Endodermal cell (in vitro differentiated cells): ENCODE results near the gene RGS6. TPM values are rescaled to one million over a fixed set of nuclear protein-coding genes. Genes with fewer than 3 reads are reported as not detected.

Experiments
- DNase-seq: peaks from one replicate; pipeline ENCODE4 v3.0.0-alpha.2; 2017
- H3K27ac ChIP-seq: 2 replicates; pipeline ENCODE4 v1.5.1; 2013; ENCODE audit warnings: mild to moderate bottlenecking, low read depth, low read length, moderate library complexity
- H3K27me3 ChIP-seq: 2 replicates; pipeline ENCODE4 v1.6.1; 2013; ENCODE audit warnings: mild to moderate bottlenecking, low read length, moderate library complexity; ENCODE audit not compliant: insufficient read depth, control insufficient read depth, poor library complexity, severe bottlenecking
- H3K36me3 ChIP-seq: 2 replicates; pipeline ENCODE4 v1.7.0; 2013; ENCODE audit warnings: mild to moderate bottlenecking, low read length, moderate library complexity; ENCODE audit not compliant: control insufficient read depth, insufficient read depth
- H3K4me1 ChIP-seq: one replicate; pipeline ENCODE4 v1.7.0; 2013; ENCODE audit warnings: low read length; ENCODE audit not compliant: control insufficient read depth, insufficient read depth
- H3K4me3 ChIP-seq: 2 replicates; pipeline ENCODE4 v1.5.1; 2013; ENCODE audit warnings: mild to moderate bottlenecking, low read length, moderate library complexity
- H3K9ac ChIP-seq: 2 replicates; pipeline ENCODE4 v1.6.1; 2013; ENCODE audit warnings: mild to moderate bottlenecking, low read length, moderate library complexity; ENCODE audit not compliant: poor library complexity, severe bottlenecking; ENCODE audit errors: extremely low read depth
- H3K9me3 ChIP-seq: 2 replicates; pipeline ENCODE4 v1.6.1; 2013; ENCODE audit warnings: mild to moderate bottlenecking, low read length, moderate library complexity; ENCODE audit not compliant: control insufficient read depth
- H3K27ac Mint-ChIP-seq: 2 replicates; pipeline ENCODE4 v1.8.0; 2020; ENCODE audit warnings: mixed read lengths
- H3K27me3 Mint-ChIP-seq: 2 replicates; pipeline ENCODE4 v1.8.0; 2021; ENCODE audit warnings: mild to moderate bottlenecking, mixed read lengths; ENCODE audit not compliant: insufficient read depth
- H3K36me3 Mint-ChIP-seq: 2 replicates; pipeline ENCODE4 v1.8.0; 2020; ENCODE audit warnings: low read depth, mixed read lengths
- H3K4me1 Mint-ChIP-seq: 2 replicates; pipeline ENCODE4 v1.8.0; 2020; ENCODE audit warnings: mixed read lengths
- H3K4me3 Mint-ChIP-seq: 2 replicates; pipeline ENCODE4 v1.8.0; 2020; ENCODE audit warnings: mild to moderate bottlenecking, moderate library complexity, mixed read lengths
- H3K9me3 Mint-ChIP-seq: 2 replicates; pipeline ENCODE4 v1.8.0; 2020; ENCODE audit warnings: mild to moderate bottlenecking, mixed read lengths
- CTCF ChIP-seq: fragments of 200-600 bp; sonication (generic); conservative IDR thresholded peaks from 2 replicates; pipeline ENCODE4 v1.5.0; 2021; ENCODE audit warnings: antibody characterized with exemption, mild to moderate bottlenecking
- WGBS, 2 experiments: methylation state at CpG; one replicate each; pipeline versions ENCODE4 v1.1.5 to v1.1.7; 2013; ENCODE audit warnings: missing lambda C conversion rate in 2 of 2, mixed read lengths in 1 of 2; ENCODE audit not compliant: insufficient coverage in 1 of 2, insufficient read length in 1 of 2; 5-methylcytosine and 5-hydroxymethylcytosine counted together
- total RNA-seq, 2 donors: library from RNA; stranded (reverse); fragmentation: NEBNext Ultra II Directional in 1 of 2; extraction: Animal tissue kit (Norgen Biotek cat#: 25700) in 1 of 2; gene quantifications; 2 replicates in 1 of 2; 3 replicates in 1 of 2; pipeline ENCODE4 v1.2.1, GENCODE V29; 2021

Gene RGS6
- total RNA-seq, 2 donors from 2014 or later, result 10.1 to 16.3 TPM

- Mint-ChIP-seq H3K27me3 (no peaks in the 10 kb centered on the region), H3K9me3 (no peaks in the 10 kb centered on the region), H3K4me1 (no peaks in the 10 kb centered on the region), H3K27ac (no peak overlapping the region), H3K4me3 (no peak overlapping the region), H3K36me3 (no peaks in the 10 kb centered on the region)
- peaks cover 3% of the 10 kb centered on the region for H3K4me1 ChIP-seq
- no peak overlapping the region for H3K27ac ChIP-seq
- no peak overlapping the region for H3K4me3 ChIP-seq
- H3K27me3 ChIP-seq, result no peaks in the 10 kb centered on the region
- H3K9me3 ChIP-seq, result no peaks in the 10 kb centered on the region
- DNase-seq, result no peak
- 90 to 93% methylated on average over 4 to 6 of the region's 6 CpGs for WGBS, 2 experiments
- TF ChIP-seq CTCF, result no peak
- H3K36me3 ChIP-seq, result no peaks in the 10 kb centered on the region
- H3K9ac ChIP-seq, result no peak overlapping the region
These were observed 512.5 kb downstream of the RGS6 start for GRCh38 chr14:72444701-72445100.

- Histone ChIP-seq H3K27me3 (no peaks in the 10 kb centered on the region), H3K4me3 (no peak overlapping the region), H3K27ac (no peak overlapping the region), H3K9me3 (no peaks in the 10 kb centered on the region), H3K4me1 (peaks cover 20% of the 10 kb centered on the region), H3K9ac (no peak overlapping the region), H3K36me3 (no peaks in the 10 kb centered on the region)
- no peak overlapping the region for H3K27ac Mint-ChIP-seq
- peaks cover 19% of the 10 kb centered on the region for H3K4me1 Mint-ChIP-seq
- H3K27me3 Mint-ChIP-seq, result no peaks in the 10 kb centered on the region
- no peaks in the 10 kb centered on the region for H3K36me3 Mint-ChIP-seq
- WGBS, 2 experiments, result 83 to 95% methylated on average over 1 of the region's 2 CpGs
- H3K9me3 Mint-ChIP-seq, result no peaks in the 10 kb centered on the region
- H3K4me3 Mint-ChIP-seq, result no peak overlapping the region
- no peak for TF ChIP-seq CTCF
- DNase-seq, result no peak
These were observed 516.0 kb downstream of the RGS6 start for GRCh38 chr14:72448212-72448611.

DNA sequence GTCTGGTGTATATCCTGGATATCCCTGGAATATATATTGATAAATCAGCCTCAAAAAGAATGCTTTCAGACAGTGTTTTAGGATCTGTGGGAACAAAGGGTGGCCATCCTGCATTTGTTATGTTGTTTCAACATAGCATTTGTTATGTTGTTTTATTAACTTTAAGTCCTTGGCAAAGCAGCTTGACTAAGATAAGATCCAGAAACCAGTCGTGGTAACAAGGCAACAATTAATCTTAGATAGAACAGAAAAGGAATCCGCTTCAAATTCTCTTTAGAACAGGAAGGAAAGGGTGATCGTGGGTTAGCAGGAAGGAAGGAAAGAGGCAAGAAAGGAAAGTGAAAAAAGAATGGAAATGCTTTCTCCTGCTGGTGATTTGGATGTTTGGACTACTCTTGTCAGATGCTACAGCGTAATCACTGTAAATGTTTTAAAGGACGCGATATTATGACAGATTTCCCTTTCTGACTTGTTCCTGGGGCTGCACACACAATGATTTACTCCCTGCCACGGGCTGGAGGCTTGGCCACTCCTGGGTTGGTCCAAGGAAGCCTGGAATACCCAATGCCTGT, 518.3 kb downstream of the RGS6 start:
- no peak overlapping the region for H3K4me3 ChIP-seq
- H3K36me3 ChIP-seq, result no peaks in the 10 kb centered on the region
- peaks cover 35% of the 10 kb centered on the region for H3K4me1 Mint-ChIP-seq
- H3K27me3 Mint-ChIP-seq, result no peaks in the 10 kb centered on the region
- WGBS, 2 experiments, result 88 to 93% methylated on average over 6 to 7 of the region's 7 CpGs
- no peaks in the 10 kb centered on the region for H3K36me3 Mint-ChIP-seq
- no peaks in the 10 kb centered on the region for H3K27me3 ChIP-seq
- no peaks in the 10 kb centered on the region for H3K9me3 Mint-ChIP-seq
- no peak for TF ChIP-seq CTCF
- H3K9ac ChIP-seq, result peak overlapping the region; percentile 13
- H3K4me3 Mint-ChIP-seq, result no peak overlapping the region
- peak overlapping the region; percentile 69 for H3K27ac ChIP-seq
- DNase-seq, result no peak
- H3K27ac Mint-ChIP-seq, result peak overlapping the region; percentile 66
- H3K4me1 ChIP-seq, result peaks cover 20% of the 10 kb centered on the region
- no peaks in the 10 kb centered on the region for H3K9me3 ChIP-seq
